ENCODE data around the gene ARFRP1. TPM values are rescaled to one million over a fixed set of nuclear protein-coding genes. Genes with fewer than 3 reads are reported as not detected.

Gene ARFRP1
- total and polyA plus RNA-seq, 7 donors, result 26.8 to 70.2 (median 38.7) TPM

DNA sequence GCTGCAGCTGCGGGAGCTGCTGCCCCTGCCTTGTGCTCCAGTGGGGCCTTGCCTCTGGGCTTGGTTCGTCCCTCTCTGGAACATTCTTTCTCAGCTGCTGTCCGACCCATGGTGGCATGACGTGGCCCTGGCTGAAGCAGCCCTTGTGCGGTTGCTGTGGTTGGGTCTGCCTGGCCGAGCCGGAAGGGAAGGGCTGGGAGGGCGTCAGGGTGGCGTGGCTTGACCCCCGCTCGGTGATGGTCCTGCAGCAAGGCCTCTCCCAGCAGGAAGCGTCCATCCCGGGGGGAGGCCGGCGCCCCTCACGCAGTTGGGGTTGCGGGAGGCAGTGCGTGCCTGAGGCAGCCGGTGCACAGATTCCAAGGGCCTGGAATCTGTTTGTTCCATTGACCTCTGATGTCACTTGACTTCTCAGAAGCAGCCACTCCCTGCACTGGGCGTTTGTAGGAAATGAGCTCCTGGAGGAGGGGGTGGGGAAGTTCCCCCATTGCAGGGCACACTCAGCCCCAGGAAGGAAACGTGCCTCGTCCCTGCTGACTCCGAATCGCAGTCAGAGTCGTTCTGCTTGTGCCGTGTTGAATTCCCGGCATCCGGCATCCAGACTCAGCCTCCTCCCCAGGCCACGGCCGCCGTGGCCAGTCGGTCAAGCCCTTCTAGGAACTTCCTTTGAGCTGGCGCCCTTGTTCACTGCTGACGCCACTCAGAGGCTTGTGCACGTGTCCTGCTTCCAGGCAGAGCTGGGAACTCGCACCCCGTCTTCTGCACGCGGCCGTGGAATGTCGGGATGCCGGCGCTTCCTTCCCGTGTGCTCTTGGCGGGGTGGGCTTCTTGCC, 21.1 kb downstream of the ARFRP1 start:
- no peaks in the 10 kb centered on the region for H3K27me3 ChIP-seq
- intact Hi-C loops (cut with DNase I), result no loop called here
- DNase-seq, result peak; percentile 88
- no peaks in the 10 kb centered on the region for H3K9me3 ChIP-seq
- TF ChIP-seq POLR2A (IDR thresholded peaks at IDR 0.05), result no peak
- peak; percentile 38 to 82 (median 54) for TF ChIP-seq POLR2AphosphoS5 (IDR thresholded peaks at IDR 0.05)
- peak in 2 of 4 donors; percentile 82 to 83 for TF ChIP-seq EP300 (IDR thresholded peaks at IDR 0.05)
- H3K36me3 ChIP-seq, result no peaks in the 10 kb centered on the region
- peak overlapping the region; percentile 48 to 87 (median 74) for H3K27ac ChIP-seq
- H3K4me1 ChIP-seq, result peaks cover 2 to 50% (median 46%) of the 10 kb centered on the region in 4 donors
- H3K4me3 ChIP-seq, result peak overlapping the region in 2 of 4 donors; percentile 1 to 4
- WGBS, 2 donors, result 31 to 32% methylated on average over 45 of the region's 45 CpGs

DNA sequence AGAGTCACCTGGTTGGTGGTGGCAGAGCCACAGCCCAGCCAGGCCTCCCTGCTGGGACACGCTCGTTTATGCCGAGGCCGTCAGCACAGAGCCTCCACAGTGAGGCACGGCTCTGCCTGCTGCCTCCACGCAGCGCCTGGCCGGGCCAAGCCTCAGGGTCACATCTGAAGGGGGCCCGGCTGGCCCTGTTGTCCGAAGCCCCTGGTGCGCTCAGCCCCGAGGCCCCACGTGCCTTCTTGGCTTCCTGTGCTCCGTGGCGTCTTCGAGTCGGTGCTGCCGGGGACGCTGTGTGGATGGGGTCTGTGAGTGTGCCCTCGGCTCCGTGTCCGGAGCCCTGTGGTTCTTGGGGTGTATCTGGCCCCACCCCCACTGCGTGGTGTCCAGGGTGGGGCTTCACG, 21.7 kb downstream of the ARFRP1 start:
- Histone ChIP-seq H3K36me3 (no peaks in the 10 kb centered on the region), H3K4me3 (no peak overlapping the region), H3K27ac (peak overlapping the region; percentile 48 to 87 (median 74)), H3K4me1 (peaks cover 2 to 52% (median 49%) of the 10 kb centered on the region in 4 donors), H3K27me3 (no peaks in the 10 kb centered on the region), H3K9me3 (no peaks in the 10 kb centered on the region)
- intact Hi-C loops (cut with DNase I), result no loop called here
- TF ChIP-seq EP300 (IDR thresholded peaks at IDR 0.05) (no peak), POLR2AphosphoS5 (IDR thresholded peaks at IDR 0.05) (no peak), POLR2A (IDR thresholded peaks at IDR 0.05) (no peak)
- TF ChIP-seq, protein P1, sequence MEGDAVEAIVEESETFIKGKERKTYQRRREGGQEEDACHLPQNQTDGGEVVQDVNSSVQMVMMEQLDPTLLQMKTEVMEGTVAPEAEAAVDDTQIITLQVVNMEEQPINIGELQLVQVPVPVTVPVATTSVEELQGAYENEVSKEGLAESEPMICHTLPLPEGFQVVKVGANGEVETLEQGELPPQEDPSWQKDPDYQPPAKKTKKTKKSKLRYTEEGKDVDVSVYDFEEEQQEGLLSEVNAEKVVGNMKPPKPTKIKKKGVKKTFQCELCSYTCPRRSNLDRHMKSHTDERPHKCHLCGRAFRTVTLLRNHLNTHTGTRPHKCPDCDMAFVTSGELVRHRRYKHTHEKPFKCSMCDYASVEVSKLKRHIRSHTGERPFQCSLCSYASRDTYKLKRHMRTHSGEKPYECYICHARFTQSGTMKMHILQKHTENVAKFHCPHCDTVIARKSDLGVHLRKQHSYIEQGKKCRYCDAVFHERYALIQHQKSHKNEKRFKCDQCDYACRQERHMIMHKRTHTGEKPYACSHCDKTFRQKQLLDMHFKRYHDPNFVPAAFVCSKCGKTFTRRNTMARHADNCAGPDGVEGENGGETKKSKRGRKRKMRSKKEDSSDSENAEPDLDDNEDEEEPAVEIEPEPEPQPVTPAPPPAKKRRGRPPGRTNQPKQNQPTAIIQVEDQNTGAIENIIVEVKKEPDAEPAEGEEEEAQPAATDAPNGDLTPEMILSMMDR (IDR thresholded peaks at IDR 0.05), result no peak
- no peak for DNase-seq
- 84 to 90% methylated on average over 24 of the region's 24 CpGs for WGBS, 2 donors

DNA sequence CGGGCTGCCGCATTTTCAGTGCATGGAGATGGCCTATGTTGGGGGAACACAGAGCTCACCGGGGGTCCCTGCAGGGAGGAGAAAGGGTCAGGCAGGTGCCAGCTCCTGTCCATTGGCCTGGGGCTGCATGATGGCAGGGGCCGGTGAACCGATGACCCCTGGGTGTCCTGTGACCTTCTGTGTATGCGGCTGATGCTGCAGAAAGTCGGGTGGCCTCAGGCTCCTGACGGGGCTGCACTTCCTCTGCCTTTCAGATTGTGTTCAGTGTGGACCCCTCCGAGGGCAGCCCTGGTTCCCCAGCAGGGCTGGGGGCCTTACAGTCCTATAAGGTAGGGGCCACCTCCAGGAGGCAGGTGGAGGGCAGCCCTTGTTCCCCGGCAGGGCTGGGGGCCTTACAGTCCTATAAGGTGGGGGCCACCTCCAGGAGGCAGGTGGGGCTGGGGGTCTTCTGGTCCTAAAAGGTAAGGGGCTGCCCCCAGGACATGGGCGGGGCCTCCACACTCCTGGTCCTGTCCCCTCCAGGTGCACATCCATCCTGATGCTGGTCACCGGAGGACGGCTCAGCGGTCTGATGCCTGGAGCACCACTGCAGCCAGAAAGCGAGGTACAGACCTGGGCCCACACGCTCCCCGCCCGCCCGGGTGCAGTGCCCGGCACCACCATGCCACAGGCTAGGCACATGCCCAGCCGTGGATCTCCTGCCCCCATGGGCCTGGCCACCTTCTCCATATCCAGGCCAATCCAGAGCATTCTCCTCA, 22.3 kb downstream of the ARFRP1 start:
- 92 to 93% methylated on average over 21 of the region's 21 CpGs for whole genome bisulfite sequencing, 2 donors
- Histone ChIP-seq H3K27ac (peak overlapping the region; percentile 48 to 87 (median 74)), H3K4me1 (peaks cover 2 to 52% (median 49%) of the 10 kb centered on the region in 4 donors), H3K4me3 (no peak overlapping the region), H3K27me3 (no peaks in the 10 kb centered on the region), H3K36me3 (no peaks in the 10 kb centered on the region), H3K9me3 (no peaks in the 10 kb centered on the region)
- DNase-seq, result no peak
- no peak for TF ChIP-seq POLR2AphosphoS5 (IDR thresholded peaks at IDR 0.05)
- TF ChIP-seq POLR2A (IDR thresholded peaks at IDR 0.05), result no peak
- no peak for TF ChIP-seq EP300 (IDR thresholded peaks at IDR 0.05)
- TF ChIP-seq, protein P1 (IDR thresholded peaks at IDR 0.05), result no peak
- intact Hi-C loops (cut with DNase I), result no loop called here

DNA sequence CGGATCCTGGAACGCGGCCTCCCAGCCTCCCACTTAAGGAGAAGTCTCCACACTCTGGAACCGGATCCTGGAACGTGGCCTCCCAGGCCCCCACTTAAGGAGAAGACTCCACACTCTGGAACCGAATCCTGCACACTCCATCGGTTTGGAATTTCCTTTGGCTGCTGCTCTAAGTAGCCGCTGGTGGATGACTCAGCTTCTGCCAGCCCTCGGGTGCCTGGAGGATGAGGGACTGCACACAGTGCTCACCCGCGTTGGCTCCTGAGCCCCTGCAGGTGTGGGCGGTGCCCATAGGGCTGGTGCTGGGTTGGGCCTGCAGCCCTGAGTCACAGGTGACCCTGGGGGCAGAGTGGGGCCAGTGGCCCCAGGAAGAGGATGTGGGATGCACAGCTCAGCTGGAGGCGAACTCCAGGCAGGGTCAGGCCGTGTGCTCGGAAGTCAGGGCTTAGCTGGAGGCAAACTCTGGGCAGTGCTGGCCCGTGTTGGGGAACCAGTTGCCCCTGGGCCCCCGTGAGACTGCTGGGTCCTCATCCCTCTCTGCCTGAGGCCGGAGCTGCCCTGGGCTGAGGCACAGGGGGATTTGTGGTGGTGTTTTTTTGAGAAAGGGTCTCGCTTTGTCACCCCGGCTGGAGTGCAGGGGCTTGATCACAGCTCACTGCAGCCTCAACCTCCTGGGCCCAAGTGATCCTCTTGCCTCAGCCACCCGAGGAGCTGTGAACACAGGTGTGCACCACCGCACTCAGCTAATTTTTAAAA, 25.2 kb downstream of the ARFRP1 start:
- no peak for TF ChIP-seq EP300 (IDR thresholded peaks at IDR 0.05)
- TF ChIP-seq POLR2A (IDR thresholded peaks at IDR 0.05), result no peak
- TF ChIP-seq POLR2AphosphoS5 (IDR thresholded peaks at IDR 0.05), result peak; percentile 10 to 80 (median 56)
- TF ChIP-seq, protein P1 (IDR thresholded peaks at IDR 0.05), result no peak
- no peaks in the 10 kb centered on the region for H3K9me3 ChIP-seq
- H3K36me3 ChIP-seq, result peaks cover 0 to 24% (median 8%) of the 10 kb centered on the region in 4 donors
- 73 to 81% methylated on average over 22 of the region's 22 CpGs for WGBS, 2 donors
- peaks cover 0 to 42% (median 41%) of the 10 kb centered on the region in 4 donors for H3K4me1 ChIP-seq
- no peak overlapping the region for H3K4me3 ChIP-seq
- intact Hi-C loops (cut with DNase I), result no loop called here
- no peaks in the 10 kb centered on the region for H3K27me3 ChIP-seq
- H3K27ac ChIP-seq, result peak overlapping the region; percentile 80 to 90 (median 80)
- DNase-seq, result peak; percentile 92
